T-helper 9 cell (primary cell): ENCODE data around the gene CIT.
"Not testable (repeated sequence)": the region's sequence is repeated elsewhere in the genome, so short reads cannot be mapped to it uniquely, and the experiment has no call there.

Experiments
- DNase-seq: peaks from one replicate; pipeline ENCODE4 v3.0.0-alpha.2; 2020

Gene CIT

DNA sequence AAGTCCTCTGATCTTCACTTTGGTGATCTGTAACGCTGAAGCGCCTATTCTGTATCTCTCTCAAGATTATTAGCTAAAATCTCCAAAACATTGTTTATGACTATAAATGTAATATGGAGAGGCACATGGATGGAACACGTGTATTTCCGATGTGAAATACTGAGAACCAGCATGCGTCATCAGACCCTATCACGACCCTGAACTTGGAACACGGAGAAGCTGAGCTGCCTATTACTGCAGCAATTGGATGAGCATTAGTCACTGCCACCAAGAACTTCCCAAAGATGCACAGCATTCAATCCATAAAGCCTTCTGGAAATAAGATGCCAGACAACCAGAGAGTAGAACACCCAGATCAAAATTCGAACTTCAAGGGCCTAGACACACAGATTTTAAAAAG lies 147.2 kb downstream of the CIT start:
- no peak for DNase-seq

DNA sequence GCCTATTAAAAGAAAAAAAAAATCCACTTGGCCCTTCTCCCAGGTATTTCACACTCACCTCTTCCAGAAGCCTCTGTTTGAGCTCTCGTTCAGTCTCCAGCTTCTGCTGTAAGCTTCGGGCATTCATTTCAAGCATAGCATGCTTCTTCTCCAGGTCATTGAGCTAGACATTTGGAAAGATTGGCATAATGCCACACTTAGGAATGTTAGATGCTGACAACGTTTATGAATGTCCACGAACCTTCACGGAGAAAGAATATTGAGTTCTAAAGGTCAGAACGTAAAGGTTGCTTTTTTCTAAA lies 148.7 kb downstream of the CIT start:
- no peak for DNase-seq

DNA sequence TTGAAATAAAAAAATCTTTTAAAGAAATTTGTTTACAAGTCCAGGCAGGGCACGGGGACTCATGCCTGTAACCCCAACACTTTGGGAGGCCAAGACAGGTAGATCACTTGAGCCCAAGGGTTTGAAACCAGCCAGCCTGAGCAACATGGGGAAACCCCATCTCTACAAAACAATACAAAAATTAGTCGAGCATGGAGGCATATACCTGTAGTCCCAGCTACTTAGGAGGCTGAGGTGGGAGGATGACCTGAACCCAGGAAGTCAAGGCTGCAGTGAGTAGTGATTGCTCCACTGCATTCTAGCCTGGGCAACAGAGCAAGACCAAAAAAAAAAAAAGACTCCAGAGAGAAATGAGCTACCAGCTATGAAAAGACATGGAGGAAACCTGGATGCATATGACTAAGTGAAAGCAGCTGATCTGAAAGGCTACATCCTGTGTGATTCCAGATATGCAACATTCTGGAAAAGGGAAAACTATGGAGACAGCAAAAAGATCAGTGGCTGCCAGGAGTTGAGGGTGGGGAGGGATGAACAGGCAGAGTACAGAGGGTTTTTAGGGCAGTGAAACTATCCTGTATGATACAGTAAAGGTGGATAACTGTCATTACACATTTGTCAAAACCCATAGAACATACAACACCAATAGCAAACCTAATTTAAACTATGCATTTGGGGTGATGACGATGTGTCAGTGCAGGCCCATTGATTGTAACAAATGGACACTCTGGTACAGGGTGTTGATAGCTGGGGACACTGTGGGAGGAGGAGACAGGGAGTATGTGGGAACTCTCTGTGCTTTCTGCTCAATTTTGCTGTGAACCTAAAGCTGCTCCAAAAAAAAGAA lies 149.3 kb downstream of the CIT start:
- DNase-seq: no peak

DNA sequence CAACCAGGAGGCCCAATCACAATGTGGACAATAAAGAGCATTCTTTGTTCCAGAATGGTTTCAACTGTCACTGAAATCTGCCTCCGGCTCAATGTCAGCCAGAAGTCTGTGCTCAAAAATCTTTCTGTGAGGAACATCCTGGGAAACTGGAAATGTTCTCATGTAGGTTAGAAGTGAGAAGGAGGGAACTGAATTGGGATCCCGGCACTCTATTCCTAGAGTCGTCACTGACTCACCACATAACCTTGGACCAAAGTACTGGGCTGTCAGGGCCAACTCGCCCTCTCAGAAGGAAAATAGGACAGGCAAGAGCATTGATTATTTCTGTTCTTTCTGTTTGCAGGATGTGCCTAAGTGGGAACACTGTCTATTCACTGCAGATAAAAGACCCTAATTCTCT lies 151.6 kb downstream of the CIT start:
- DNase-seq: no peak

DNA sequence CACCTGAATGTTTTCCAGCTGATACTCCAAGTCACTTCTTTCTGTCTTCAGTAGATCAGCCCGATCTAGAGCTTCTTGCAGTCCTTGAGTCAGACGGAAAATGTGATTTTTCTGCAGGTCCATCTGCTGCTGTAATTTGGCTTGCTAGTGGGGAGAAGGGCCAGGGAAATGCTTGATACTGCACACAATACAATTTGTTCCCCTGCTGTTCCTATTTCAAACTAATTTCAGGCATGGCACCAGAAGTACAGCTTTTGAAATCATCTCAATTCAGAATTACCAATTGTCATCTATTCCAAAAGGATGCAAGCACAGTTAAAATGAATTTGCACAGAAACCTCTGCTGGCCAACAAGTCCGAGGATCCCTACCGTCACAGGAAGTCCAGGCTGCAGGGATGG lies 155.8 kb downstream of the CIT start:
- no peak for DNase-seq

DNA sequence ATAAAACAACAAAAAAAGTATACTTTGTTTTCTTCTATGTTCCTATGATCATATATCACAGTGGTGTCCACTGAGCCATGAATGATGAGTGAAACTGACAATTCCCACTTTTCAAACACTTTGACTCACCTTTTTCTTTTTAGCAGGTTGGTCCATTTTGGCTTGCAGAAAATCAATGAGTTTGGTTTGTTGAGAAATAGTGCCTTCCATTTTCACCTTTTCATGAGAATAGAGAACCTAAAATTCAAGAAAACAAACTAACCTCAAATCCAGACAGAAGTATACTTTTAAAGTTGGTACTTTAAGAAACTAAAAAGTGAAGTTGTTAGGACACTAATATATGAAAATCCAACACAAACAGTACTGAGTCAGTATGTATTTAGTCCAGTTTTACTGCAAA lies 156.8 kb downstream of the CIT start:
- DNase-seq: no peak

DNA sequence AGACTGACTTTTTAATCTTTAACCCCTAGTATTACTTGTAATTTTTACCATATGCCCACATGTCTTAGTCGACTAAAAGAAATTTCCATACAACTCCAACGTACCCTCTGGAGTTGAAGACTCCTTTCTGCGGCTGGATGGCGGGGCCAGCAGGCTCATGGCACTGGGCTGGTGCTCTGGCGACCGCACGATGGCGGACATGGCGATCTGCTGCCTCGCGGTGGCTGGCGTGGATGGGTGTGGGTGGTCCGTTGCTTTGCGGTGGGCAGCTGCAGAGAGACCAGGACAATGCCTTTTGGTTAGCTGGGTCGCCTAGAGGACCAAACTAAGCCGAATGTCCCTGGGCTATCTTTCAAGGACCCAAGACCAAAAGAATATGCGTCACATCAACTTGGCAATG lies 159.0 kb downstream of the CIT start:
- DNase-seq: no peak

DNA sequence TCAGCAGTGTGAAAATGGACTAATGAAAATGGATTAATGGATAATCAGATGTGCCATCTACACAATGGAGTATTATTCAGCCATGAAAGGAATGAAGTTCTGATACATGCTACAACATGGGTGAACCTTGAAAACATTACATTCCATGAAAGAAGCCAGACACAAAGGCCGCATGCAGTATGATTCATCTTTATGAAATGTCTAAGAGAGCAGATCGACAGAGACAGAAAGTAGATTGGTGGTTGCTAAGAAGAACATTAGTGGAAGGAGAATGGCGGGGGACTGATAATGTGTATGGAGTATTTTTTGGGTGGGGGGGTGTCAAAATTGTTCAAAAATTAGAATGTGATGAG lies 161.9 kb downstream of the CIT start:
- DNase-seq: no peak

DNA sequence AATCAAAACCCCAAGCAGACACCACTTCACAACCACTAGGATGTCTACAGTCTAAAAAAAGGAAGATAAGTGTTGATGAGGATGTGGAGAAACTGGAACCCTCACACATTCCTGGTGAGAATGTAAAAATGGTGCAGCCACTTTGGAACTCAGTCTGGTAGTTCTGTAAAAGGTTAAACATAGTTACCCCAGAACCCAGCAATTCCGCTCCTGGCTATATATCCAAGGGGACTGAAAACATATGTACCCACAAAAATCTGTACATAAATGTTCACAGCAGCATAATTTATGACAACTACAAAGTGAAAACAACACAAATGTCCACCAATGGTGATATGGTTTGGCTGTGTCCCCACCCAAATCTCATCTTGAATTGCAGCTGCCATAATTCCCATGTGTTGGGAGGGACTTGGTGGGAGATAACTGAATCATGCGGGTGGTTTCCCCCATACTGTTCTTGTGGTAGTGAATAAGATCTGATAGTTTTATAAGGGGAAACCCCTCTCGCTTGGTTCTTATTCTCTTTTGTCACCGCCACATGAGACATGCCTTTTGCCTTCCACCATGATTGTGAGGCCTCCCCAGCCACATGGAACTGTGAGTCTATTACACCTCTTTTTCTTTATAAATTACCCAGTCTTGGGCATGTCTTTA lies 162.4 kb downstream of the CIT start:
- no peak for DNase-seq

DNA sequence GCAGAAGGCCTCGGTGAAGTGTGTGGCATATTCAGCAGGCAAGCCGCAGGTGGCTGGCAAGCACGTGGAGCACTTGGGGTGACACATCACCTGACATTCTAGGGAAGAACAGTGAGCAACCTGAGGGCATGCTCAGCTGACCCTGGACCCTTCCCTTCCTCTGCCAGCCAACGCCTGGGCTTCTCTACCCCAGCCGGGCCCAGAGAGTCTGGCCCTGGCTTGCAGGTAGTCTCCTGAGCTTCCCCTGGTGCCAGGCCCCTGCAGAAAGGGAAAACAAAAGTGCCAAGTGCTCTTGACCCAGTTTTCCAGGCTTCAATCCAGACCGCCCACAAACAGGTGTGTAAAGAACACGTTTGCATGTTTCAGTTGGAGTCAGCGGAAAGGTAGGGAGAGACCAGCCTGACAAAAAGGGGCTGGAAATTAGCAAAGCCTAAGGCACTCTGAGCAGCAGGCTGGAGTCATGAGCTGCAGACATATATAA lies 163.5 kb downstream of the CIT start:
- DNase-seq: no peak

DNA sequence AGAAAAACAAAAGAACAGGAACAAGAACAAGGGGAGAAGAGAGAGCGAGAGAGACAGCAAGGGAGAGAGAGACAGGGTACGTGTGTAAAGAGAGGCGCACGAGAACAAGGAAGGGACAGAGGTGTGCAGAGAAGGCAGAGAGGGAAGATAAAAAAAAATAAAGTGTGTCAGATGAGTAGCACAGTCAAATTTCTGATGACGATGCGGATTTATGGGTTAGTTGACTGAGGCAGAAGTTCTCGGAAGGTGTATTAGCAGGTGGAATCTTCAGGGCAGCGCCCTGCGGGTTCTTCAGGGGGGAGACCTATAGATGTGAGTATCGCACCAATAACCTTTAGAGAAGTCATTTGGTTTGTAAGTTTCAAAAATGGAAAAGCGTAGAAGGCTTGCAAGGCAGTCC lies 164.4 kb downstream of the CIT start:
- no peak for DNase-seq

DNA sequence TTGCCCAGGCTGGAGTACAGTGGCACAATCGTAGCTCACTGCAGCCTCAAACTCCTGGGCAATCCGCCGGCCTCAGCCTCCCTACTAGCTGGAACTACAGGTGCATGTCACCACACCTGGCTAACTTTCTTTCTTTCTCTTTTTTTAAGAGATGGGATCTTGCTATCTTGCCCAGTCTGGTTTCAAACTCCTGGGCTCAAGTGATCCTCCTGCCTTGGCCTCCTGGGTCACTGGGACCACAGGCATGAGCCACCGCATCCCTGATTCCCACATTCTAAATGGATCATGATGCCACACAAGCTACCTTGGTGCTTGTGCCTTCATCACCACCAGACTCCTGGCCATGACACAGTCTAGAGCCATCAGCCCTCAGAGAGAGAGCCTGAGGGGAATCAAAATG lies 165.4 kb downstream of the CIT start:
- DNase-seq: no peak

DNA sequence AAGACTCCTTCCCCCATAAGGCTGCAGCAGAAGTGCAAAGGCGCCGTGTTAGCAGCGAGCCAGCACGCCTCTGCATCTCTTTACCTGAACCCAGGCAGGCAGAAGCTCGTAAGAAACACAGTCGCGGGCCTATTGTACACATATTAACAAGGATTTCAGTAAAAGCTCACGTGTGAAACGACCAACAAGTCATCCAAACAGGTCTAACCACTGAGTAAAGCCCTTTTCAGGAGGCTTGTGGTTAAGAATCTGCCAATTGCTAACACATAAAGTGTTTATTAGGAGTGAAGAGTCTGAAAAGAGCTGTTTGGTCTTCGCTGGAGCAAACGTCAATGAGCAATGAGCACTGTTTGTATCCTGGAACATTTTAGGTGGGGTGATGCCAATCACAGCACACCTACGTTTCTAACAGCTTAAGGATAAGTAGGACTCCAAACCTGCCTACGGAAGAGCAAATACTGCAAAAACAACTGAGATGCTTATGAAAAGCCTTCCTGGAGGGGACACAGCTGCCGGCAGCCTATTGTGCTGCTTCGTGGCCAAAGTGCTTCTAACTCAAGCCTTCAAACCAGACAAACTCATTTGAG lies 166.1 kb downstream of the CIT start:
- DNase-seq: no peak

DNA sequence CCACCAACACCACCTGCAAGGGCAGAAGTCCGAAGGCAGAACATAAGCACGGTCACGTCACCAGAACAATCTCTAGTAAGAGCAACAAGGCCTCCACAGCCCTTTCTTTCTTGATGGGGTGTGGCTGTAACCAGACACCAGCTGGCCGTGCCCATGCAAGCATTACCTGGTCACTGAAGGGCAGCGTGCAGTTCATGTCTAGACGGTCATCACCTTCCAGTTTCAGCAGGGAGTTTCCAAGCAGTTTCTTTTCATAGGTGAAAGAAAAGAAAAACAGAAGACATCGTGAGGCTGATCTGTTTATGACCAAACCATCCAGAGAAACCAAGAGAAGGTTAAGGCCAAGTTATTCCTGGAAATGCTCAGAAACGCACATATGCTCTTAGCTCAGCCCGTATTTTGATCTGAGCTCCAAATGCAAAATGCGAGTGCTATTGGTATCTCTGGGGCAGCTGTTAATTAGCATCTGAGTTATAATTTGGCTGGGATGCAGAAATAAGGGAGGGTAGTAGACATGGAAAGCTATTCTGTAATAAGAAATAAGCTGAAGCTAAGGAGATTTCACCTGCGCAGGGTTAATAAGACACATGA lies 166.7 kb downstream of the CIT start:
- DNase-seq: no peak

DNA sequence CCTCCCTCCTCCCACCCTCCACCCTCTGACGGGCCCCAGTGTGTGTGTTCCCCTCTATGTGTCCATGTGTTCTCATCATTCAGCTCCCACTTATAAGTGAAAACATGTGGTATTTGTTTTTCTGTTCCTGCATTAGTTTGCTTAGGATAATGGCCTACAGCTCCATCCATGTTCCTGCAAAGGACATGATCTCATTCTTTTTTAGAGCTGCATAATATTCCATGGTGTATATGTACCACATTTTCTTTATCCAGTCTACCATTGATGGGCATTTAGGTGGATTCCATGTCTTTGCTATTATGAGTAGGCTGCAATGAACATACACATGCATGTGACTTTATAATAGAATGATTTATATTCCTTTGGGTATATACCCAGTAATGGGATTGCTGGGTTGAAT lies 170.7 kb downstream of the CIT start:
- not testable (repeated sequence) for DNase-seq

DNA sequence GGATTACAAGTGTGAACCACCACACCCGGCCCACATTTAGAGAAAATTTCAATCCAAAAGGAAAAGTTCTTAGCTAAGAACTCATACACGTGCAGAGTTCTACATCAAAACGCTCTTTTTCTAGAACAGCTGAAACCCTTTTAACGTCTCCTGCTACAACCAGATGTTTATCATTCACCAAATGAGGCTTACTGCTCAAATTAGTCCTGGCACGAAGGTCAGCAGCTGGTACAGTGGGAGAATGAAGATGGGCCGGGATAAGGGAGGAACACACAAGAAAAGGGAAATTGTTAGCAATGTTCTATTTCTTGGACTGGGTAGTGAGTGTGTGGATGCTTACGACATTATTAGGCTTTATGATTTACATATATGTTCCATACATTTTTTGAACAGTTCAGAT lies 171.9 kb downstream of the CIT start:
- DNase-seq: no peak

DNA sequence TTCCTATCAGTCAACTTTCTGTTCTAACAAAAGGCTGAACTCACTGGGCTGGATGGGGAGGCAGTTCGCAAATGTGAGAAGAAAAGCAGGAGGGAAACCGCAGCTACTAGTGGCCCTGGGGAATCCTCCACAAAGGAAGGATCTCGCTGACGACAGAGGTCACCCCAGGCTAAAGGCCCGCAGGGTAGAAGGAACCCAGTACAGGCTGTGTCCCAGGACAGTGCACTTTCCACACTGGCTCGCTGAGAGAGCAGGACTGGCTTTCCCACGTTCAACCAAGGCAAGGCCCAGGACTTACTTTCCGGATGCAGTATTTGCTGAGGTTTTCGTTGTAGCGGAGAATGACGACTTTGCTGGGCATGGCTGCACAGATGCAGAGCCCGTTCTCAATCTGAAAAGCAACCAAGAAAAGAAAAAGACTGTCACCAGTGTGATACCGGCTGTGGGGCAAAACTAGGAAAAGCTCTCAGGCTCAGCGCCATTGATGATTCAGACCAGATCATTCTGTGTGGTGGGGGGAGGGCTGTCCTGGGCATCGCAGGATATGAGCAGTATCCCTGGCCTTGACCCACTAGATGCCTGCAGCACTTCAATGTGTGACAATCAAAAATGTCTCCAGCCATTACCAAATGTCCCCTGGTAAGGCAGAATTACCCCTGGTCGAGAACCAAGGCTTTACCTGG lies 172.9 kb downstream of the CIT start:
- no peak for DNase-seq

DNA sequence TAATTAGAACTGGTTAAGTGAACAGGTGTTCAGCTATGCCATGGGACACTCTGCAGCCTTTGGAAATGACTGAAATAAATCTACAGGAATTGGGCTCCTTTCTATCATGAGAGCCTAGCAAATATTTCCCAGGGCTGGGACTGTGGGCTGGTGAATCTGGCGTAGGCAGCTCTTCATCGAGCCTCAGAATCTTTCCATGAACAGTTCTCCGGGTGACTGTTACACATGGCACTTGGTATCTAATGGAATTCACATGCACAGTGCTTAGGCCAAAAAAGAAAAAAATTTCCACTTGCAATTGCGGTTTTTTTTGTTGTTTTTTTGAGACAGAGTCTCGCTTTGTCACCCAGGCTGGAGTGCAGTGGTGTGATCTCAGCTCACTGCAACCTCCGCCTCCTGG lies 177.0 kb downstream of the CIT start:
- DNase-seq: no peak

DNA sequence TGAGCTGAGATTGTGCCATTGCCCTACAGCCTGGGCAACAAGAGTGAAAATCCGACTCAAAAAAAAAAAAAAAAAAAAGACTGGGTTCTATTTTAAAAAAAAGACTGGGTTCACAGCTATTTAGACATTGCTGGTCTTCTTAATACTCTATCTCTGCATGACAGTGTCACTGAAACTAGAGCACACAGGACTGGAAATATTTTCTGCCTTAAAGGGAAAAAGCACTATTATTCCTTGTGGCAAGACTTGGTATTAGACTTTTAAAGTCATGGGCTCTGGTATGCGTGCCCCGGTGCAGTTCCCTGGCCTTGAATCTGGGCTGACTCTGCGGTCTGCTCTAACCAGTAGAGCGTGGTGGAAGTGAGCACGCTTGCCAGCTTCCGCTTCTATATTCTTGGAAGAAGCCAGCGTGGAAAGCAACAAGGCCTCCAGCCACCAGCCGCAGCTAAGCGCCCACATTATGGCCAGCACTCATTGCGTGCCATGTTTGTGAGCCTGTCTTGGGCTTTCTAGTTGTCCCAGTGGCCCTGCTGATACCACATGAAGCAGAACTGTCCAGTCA lies 177.8 kb downstream of the CIT start:
- DNase-seq: no peak

DNA sequence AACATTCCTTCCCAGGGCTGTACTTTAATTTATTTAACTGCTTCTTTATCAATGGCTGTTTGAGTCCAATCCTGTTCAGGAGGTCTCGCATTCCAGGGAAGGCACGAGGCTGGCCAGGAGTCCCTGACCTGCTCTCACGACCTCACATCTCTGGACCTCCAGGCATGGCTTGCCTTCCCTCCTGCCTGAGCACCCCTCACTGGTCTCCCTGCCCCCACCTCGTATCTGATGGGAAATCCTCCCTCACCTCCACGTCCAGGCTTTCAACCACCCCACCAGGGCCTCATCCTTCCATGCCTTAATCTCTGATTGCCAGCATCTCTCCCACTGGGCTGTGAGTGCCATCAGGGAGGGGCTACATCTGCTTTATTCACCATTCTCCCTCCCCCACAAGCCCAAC lies 180.2 kb downstream of the CIT start:
- DNase-seq: no peak

DNA sequence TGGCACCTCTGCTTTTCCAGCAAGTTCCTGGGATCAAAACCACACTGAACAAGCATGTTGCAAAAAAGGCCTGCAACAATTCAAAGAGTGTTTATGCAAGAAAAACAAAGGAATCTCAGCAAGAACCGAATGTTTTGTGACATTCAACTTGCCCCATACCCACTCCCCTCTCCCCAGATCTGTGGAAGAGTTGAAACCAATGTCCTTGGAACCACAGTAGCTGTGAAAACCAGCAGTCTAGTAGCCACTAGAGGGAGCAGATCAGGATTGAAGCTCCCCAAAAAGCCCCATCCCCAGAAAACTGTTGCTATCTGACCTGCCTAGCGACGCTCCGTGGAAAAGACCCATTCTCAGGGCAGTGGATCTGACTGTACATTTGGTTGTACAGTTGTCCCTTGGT lies 182.1 kb downstream of the CIT start:
- DNase-seq: no peak

DNA sequence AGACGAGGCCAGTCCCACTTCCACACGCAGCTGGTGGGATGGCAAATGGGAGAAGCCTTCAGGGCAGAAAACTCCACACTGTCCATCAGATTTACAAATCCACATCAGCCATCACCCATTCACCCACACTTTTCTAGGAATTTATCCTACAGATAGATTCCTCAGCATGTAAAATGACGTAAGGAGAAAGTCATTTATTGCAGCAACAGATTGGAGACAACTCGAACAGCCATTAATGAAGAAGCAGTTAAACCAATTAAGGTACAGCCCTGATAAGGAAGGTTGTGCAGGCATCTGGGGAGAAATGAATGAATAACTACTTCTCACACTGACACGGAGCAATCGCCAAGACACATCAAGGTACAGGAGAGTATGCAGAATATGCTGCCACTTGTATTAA lies 183.0 kb downstream of the CIT start:
- DNase-seq: no peak

DNA sequence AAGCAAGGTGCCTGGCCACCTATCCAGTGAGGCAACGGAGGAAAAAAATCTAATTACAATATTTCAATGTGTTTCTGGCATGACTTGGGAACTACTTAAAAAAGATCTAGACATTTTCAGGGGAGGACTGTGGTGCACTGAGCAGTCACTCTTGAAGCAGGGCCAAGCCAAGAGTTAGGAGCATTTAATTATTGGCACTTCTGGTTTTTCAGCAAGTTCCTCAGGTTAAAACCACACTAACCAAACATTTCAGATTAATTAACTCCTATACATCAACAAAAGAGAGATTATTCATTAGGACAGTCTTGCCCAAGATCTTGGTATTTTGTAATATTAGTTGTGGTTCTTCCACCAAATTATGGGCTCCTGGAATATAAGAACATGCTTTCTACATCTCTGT lies 183.6 kb downstream of the CIT start:
- DNase-seq: no peak
